T-cell (primary cell): Measurements from ENCODE around the gene TSEN15. TPM values are rescaled to one million over a fixed set of nuclear protein-coding genes. Genes with fewer than 3 reads are reported as not detected.

Source experiments
- ATAC-seq, 4 experiments: fragments of 200-7000 bp in 3 of 4; fragments of 150-1000 bp in 1 of 4; cut with Tn5 transposase; replicated peaks in 1 of 4; 1 replicate in 3 of 4; 2 replicates in 1 of 4; pipeline ENCODE4 v1.10.0; 2021; ENCODE audit warnings: moderate library complexity in 3 of 4, mild to moderate bottlenecking in 2 of 4, moderate number of reproducible peaks in 1 of 4
- CTCF ChIA-PET, 2 donors: fragments of 300-600 bp; sonication (Branson Sonifier 250); formaldehyde crosslinking; loops; one replicate each; lab custom pipeline; 2022; ENCODE audit warnings: antibody characterized with exemption in 2 of 2; lab: Charles Lee
- POLR2A ChIA-PET, 2 donors: fragments of 300-600 bp; sonication (Branson Sonifier 250); formaldehyde crosslinking; loops; one replicate each; lab custom pipeline; 2022; ENCODE audit warnings: antibody characterized with exemption in 2 of 2; lab: Charles Lee
- DNase-seq, 35 experiments: peaks; one replicate each; pipeline versions ENCODE4 v3.0.0 to v3.0.0-alpha.2; 2013 to 2023
- H3K27ac ChIP-seq: one replicate; pipeline ENCODE4 v1.5.1; 2013; ENCODE audit warnings: low read length
- H3K27me3 ChIP-seq, 2 experiments: replicated peaks in 1 of 2; 1 replicate in 1 of 2; 2 replicates in 1 of 2; pipeline versions ENCODE4 v1.6.1 to v1.7.0; 2013; ENCODE audit warnings: low read length in 1 of 2, mixed read lengths in 1 of 2; ENCODE audit not compliant: control insufficient read depth in 2 of 2, insufficient read depth in 2 of 2; ENCODE audit errors: extremely low read depth in 1 of 2
- H3K36me3 ChIP-seq, 2 donors: 1 replicate in 1 of 2; 2 replicates in 1 of 2; pipeline versions ENCODE4 v1.6.1 to v1.7.0; 2013; ENCODE audit warnings: low read length in 1 of 2; ENCODE audit not compliant: control insufficient read depth in 2 of 2, insufficient read depth in 1 of 2; ENCODE audit errors: extremely low read depth in 1 of 2
- H3K4me1 ChIP-seq, 2 experiments: 1 replicate in 1 of 2; 2 replicates in 1 of 2; pipeline versions ENCODE4 v1.6.1 to v1.7.0; 2013; ENCODE audit warnings: low read length in 2 of 2, mixed read lengths in 1 of 2; ENCODE audit not compliant: insufficient read depth in 2 of 2, control insufficient read depth in 1 of 2; ENCODE audit errors: extremely low read depth in 1 of 2
- H3K4me3 ChIP-seq, 2 donors: 1 replicate in 1 of 2; 2 replicates in 1 of 2; pipeline versions ENCODE4 v1.5.1 to v1.7.0; 2013; ENCODE audit warnings: mild to moderate bottlenecking in 2 of 2, low read length in 1 of 2, moderate library complexity in 1 of 2; ENCODE audit not compliant: control insufficient read depth in 1 of 2; ENCODE audit errors: extremely low read depth in 1 of 2
- H3K9me3 ChIP-seq: 2 replicates; pipeline ENCODE4 v1.7.0; 2013
- H3K27ac Mint-ChIP-seq, 2 donors: one replicate each; pipeline ENCODE4 v1.8.0; 2020 to 2021; ENCODE audit warnings: mild to moderate bottlenecking in 2 of 2, mixed read lengths in 2 of 2
- H3K27me3 Mint-ChIP-seq, 2 donors: one replicate each; pipeline ENCODE4 v1.8.0; 2021 to 2022; ENCODE audit warnings: mixed read lengths in 2 of 2
- H3K36me3 Mint-ChIP-seq: one replicate; pipeline ENCODE4 v1.8.0; 2021; ENCODE audit warnings: mixed read lengths
- H3K4me1 Mint-ChIP-seq, 3 donors: one replicate each; pipeline ENCODE4 v1.8.0; 2020 to 2022; ENCODE audit warnings: mixed read lengths in 3 of 3, mild to moderate bottlenecking in 1 of 3
- H3K4me3 Mint-ChIP-seq, 3 donors: one replicate each; pipeline ENCODE4 v1.8.0; 2020 to 2022; ENCODE audit warnings: mild to moderate bottlenecking in 3 of 3, mixed read lengths in 3 of 3, moderate library complexity in 3 of 3
- H3K9me3 Mint-ChIP-seq, 3 donors: one replicate each; pipeline ENCODE4 v1.8.0; 2020 to 2022; ENCODE audit warnings: mixed read lengths in 3 of 3
- WGBS: methylation state at CpG from one replicate; pipeline ENCODE4 v1.1.5; 2013; ENCODE audit warnings: missing lambda C conversion rate; ENCODE audit not compliant: insufficient coverage; 5-methylcytosine and 5-hydroxymethylcytosine counted together
- total RNA-seq, 35 experiments: library from RNA in 6 of 35; stranded (reverse) in 6 of 35; fragments of 120-200 nt in 1 of 35; gene quantifications; one replicate each; pipeline versions ENCODE4 v1.2.1 to v1.2.4 and lab custom pipeline; 2013 to 2026

The TSEN15 gene
- total RNA-seq, 5 donors from 2014 or later (not counting 1 experiment from before 2014, with no cell fraction given): 22.1 to 39.8 (median 35.4) TPM

DNA sequence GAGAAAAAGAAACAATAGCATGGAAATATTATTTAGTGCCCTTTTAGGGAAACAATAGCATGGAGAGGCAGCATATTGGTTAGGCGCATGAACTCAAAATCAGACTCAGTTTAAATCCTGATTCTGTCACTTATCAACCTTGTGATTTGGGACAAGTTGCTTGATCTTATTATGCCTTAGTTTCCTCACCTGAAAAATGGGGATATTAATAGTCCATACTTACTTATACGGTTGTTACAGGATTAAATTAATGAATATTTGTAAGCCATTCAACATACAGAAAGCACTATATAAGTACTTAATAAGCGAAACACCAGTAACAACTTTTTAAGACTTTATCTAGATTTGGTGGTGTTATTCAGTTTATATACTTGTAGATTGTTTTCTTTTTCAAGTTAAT is 1.2 kb downstream of the TSEN15 start:
- ATAC-seq (no peak), DNase-seq (no peak)
- Mint-ChIP-seq H3K4me3 (peak overlapping the region; percentile 96 to 99 (median 99)), H3K27me3 (peaks cover 10 to 15% of the 10 kb centered on the region in 2 donors), H3K9me3 (no peaks in the 10 kb centered on the region), H3K27ac (no peak overlapping the region), H3K4me1 (peaks cover 45 to 51% (median 50%) of the 10 kb centered on the region in 3 donors), H3K36me3 (peaks cover 20% of the 10 kb centered on the region)
- Histone ChIP-seq H3K9me3 (no peaks in the 10 kb centered on the region), H3K27me3 (no peaks in the 10 kb centered on the region), H3K27ac (no peak overlapping the region), H3K4me1 (peaks cover 12 to 15% of the 10 kb centered on the region in 2 experiments), H3K36me3 (peaks cover 0 to 8% of the 10 kb centered on the region in 2 donors), H3K4me3 (peak overlapping the region in 1 of 2 donors; percentile 71)
- CTCF ChIA-PET: no interaction called here
- no CpG with 5 or more reads among the region's 3 CpGs for WGBS
- POLR2A ChIA-PET: no interaction called here

GRCh38 chr1:184053881-184054280 is 2.4 kb downstream of the TSEN15 start:
- Histone ChIP-seq H3K36me3 (peaks cover 0 to 8% of the 10 kb centered on the region in 2 donors), H3K27me3 (no peaks in the 10 kb centered on the region), H3K4me3 (no peak overlapping the region), H3K27ac (no peak overlapping the region), H3K4me1 (peaks cover 12 to 15% of the 10 kb centered on the region in 2 experiments), H3K9me3 (no peaks in the 10 kb centered on the region)
- no peak overlapping the region for H3K27ac Mint-ChIP-seq
- ChIA-PET POLR2A (no interaction called here), CTCF (interaction anchor here in 1 of 2 donors (1.0 kb wide), 1 partner anchor 921 kb away, joined by 3 read pairs; the partner anchor contains the start of gene NIBAN1)
- peaks cover 6 to 8% of the 10 kb centered on the region in 2 donors for H3K27me3 Mint-ChIP-seq
- H3K36me3 Mint-ChIP-seq: peaks cover 21% of the 10 kb centered on the region
- H3K9me3 Mint-ChIP-seq: no peaks in the 10 kb centered on the region
- no peak for ATAC-seq
- peak overlapping the region; percentile 11 to 96 (median 37) for H3K4me3 Mint-ChIP-seq
- peaks cover 46 to 51% (median 50%) of the 10 kb centered on the region in 3 donors for H3K4me1 Mint-ChIP-seq
- DNase-seq: no peak

DNA sequence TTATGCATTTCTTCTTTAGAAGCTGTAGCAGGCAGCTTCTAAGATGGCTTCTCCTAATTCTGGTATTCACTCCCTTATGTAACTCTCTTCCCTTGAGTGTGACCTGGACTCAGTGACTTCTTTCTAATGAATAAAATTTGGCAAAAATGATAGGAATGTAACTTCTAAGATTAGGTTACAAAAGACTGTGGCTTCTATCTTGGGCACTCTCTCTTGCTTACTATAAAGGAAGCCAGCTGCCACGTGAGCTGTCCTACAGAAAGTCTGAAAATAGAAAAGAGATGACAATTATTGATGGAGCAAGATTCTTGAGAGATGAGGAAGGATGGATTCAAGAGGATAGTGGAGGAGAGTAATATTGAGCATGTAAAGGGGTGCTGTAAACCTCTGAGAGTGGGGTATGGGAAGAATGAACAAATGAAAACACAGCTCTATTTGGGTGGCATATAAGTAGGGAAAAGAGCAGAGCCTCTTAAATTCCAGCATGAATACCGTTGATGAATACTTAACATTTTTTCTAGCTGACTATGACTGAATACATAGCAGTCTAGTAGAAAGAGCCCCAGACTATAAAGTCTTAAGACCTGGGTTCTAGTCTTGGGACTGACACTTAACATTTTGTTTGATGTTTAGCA is 5.5 kb downstream of the TSEN15 start:
- peaks cover 37% of the 10 kb centered on the region for H3K36me3 Mint-ChIP-seq
- WGBS: 100% methylated on average over 1 of the region's 2 CpGs
- peaks cover 37 to 56% (median 41%) of the 10 kb centered on the region in 3 donors for H3K4me1 Mint-ChIP-seq
- no peak overlapping the region for H3K4me3 Mint-ChIP-seq
- POLR2A ChIA-PET: no interaction called here
- H3K9me3 Mint-ChIP-seq: no peaks in the 10 kb centered on the region
- CTCF ChIA-PET: interaction anchor here in 1 of 2 donors (1.4 kb wide), 1 partner anchor 141 kb away, joined by 4 read pairs; no protein-coding TSS in a partner anchor
- H3K27me3 Mint-ChIP-seq: no peaks in the 10 kb centered on the region
- Histone ChIP-seq H3K4me3 (no peak overlapping the region), H3K27ac (no peak overlapping the region), H3K27me3 (no peaks in the 10 kb centered on the region), H3K9me3 (no peaks in the 10 kb centered on the region), H3K36me3 (peaks cover 0 to 13% of the 10 kb centered on the region in 2 donors), H3K4me1 (peaks cover 4 to 13% of the 10 kb centered on the region in 2 experiments)
- no peak overlapping the region for H3K27ac Mint-ChIP-seq
- no peak for DNase-seq
- ATAC-seq: no peak

- POLR2A ChIA-PET: interaction anchor here in 1 of 2 donors (1.0 kb wide), 1 partner anchor 9 kb away, joined by 3 read pairs; the partner anchor contains the start of gene TSEN15
- no peak overlapping the region for H3K4me3 ChIP-seq
- DNase-seq (no peak), ATAC-seq (no peak)
- H3K4me1 ChIP-seq: no peaks in the 10 kb centered on the region
- H3K9me3 ChIP-seq: no peaks in the 10 kb centered on the region
- H3K4me1 Mint-ChIP-seq: peaks cover 10 to 38% (median 30%) of the 10 kb centered on the region in 3 donors
- peaks cover 40% of the 10 kb centered on the region for H3K36me3 Mint-ChIP-seq
- H3K4me3 Mint-ChIP-seq: no peak overlapping the region
- H3K9me3 Mint-ChIP-seq: no peaks in the 10 kb centered on the region
- peaks cover 0 to 12% of the 10 kb centered on the region in 2 donors for H3K36me3 ChIP-seq
- no peaks in the 10 kb centered on the region for H3K27me3 Mint-ChIP-seq
- CTCF ChIA-PET: interaction anchor here in 1 of 2 donors (0.5 kb wide), 1 partner anchor 460 kb away, joined by 5 read pairs; no protein-coding TSS in a partner anchor
- no peak overlapping the region for H3K27ac Mint-ChIP-seq
- no peak overlapping the region for H3K27ac ChIP-seq
- H3K27me3 ChIP-seq: no peaks in the 10 kb centered on the region
Observed at GRCh38 chr1:184059887-184060286, 8.4 kb downstream of the TSEN15 start.

- CTCF ChIA-PET: interaction anchor here in 1 of 2 donors (0.5 kb wide), 1 partner anchor 461 kb away, joined by 5 read pairs; no protein-coding TSS in a partner anchor
- Mint-ChIP-seq H3K27ac (no peak overlapping the region), H3K27me3 (no peaks in the 10 kb centered on the region), H3K9me3 (no peaks in the 10 kb centered on the region), H3K4me3 (no peak overlapping the region), H3K36me3 (peaks cover 38% of the 10 kb centered on the region), H3K4me1 (peaks cover 8 to 34% (median 28%) of the 10 kb centered on the region in 3 donors)
- Histone ChIP-seq H3K27ac (no peak overlapping the region), H3K36me3 (peaks cover 0 to 9% of the 10 kb centered on the region in 2 donors), H3K4me3 (no peak overlapping the region), H3K27me3 (no peaks in the 10 kb centered on the region), H3K9me3 (no peaks in the 10 kb centered on the region), H3K4me1 (no peaks in the 10 kb centered on the region)
- POLR2A ChIA-PET: interaction anchor here in 1 of 2 donors (1.0 kb wide), 1 partner anchor 9 kb away, joined by 3 read pairs; the partner anchor contains the start of gene TSEN15
- DNase-seq: no peak
- no peak for ATAC-seq
- 94% methylated on average over 2 of the region's 3 CpGs for WGBS
Observed at GRCh38 chr1:184060316-184060715, 8.8 kb downstream of the TSEN15 start.

- Mint-ChIP-seq H3K4me1 (peaks cover 8 to 35% (median 27%) of the 10 kb centered on the region in 3 donors), H3K27me3 (no peaks in the 10 kb centered on the region), H3K36me3 (peaks cover 47% of the 10 kb centered on the region), H3K4me3 (no peak overlapping the region), H3K9me3 (no peaks in the 10 kb centered on the region), H3K27ac (no peak overlapping the region)
- no peak overlapping the region for H3K4me3 ChIP-seq
- H3K9me3 ChIP-seq: no peaks in the 10 kb centered on the region
- ATAC-seq (no peak), DNase-seq (no peak)
- no peaks in the 10 kb centered on the region for H3K27me3 ChIP-seq
- no peaks in the 10 kb centered on the region for H3K4me1 ChIP-seq
- H3K27ac ChIP-seq: no peak overlapping the region
- H3K36me3 ChIP-seq: peaks cover 4 to 12% of the 10 kb centered on the region in 2 donors
- CTCF ChIA-PET: no interaction called here
- no CpG with 5 or more reads among the region's 2 CpGs for WGBS
- POLR2A ChIA-PET: interaction anchor here in 1 of 2 donors (0.6 kb wide), 1 partner anchor 31 kb away, joined by 3 read pairs; no protein-coding TSS in a partner anchor
Observed at GRCh38 chr1:184061396-184062003, 10.0 kb downstream of the TSEN15 start.
